ENCODE results near the gene GABRR1.

GABRR1 gene

GRCh38 chr6:89200706-89201215, 16.4 kb downstream of the GABRR1 start:
- Histone ChIP-seq H3K9me3 (ENCODE audit: control insufficient read depth, insufficient read depth, low read length) (no peaks in the 10 kb centered on the region), H3K9me2 (replicated peaks; ENCODE audit: control insufficient read depth, low read length) (no peaks in the 10 kb centered on the region), H3K4me3 (ENCODE audit: low read length) (no peak overlapping the region), H3F3A (ENCODE audit: control insufficient read depth, insufficient read depth) (no peaks in the 10 kb centered on the region), H3K4me1 (ENCODE audit: control insufficient read depth, low read length) (no peaks in the 10 kb centered on the region), H3K27ac (ENCODE audit: low read depth, low read length) (no peak overlapping the region), H3K4me2 (ENCODE audit: low read length) (no peak overlapping the region), H3K79me2 (ENCODE audit: control insufficient read depth, low read length) (no peaks in the 10 kb centered on the region), H3K36me3 (ENCODE audit: control insufficient read depth, low read length) (no peaks in the 10 kb centered on the region), H4K20me1 (ENCODE audit: control insufficient read depth, insufficient read depth, low read depth, low read length) (no peaks in the 10 kb centered on the region), H3K27me3 (ENCODE audit: control insufficient read depth, low read length) (peaks cover 4% of the 10 kb centered on the region; the same call in 1 of the 2 replicates)
- no peak for TF ChIP-seq CTCF (IDR thresholded peaks at IDR 0.05; ENCODE audit: low read depth, low read length, poor library complexity, severe bottlenecking)
- TF ChIP-seq EZH2phosphoT487 (IDR thresholded peaks at IDR 0.05; ENCODE audit: borderline replicate concordance, low read length) = no peak

GRCh38 chr6:89199579-89199978, 17.6 kb downstream of the GABRR1 start:
- Histone ChIP-seq H3K27ac (ENCODE audit: low read depth, low read length) (no peak overlapping the region), H3K4me3 (ENCODE audit: low read length) (no peak overlapping the region), H3K36me3 (ENCODE audit: control insufficient read depth, low read length) (no peaks in the 10 kb centered on the region), H3K4me1 (ENCODE audit: control insufficient read depth, low read length) (no peaks in the 10 kb centered on the region), H3K79me2 (ENCODE audit: control insufficient read depth, low read length) (no peaks in the 10 kb centered on the region), H3F3A (ENCODE audit: control insufficient read depth, insufficient read depth) (no peaks in the 10 kb centered on the region), H3K27me3 (ENCODE audit: control insufficient read depth, low read length) (peaks cover 4% of the 10 kb centered on the region; the same call in 1 of the 2 replicates), H3K9me2 (replicated peaks; ENCODE audit: control insufficient read depth, low read length) (no peaks in the 10 kb centered on the region), H3K9me3 (ENCODE audit: control insufficient read depth, insufficient read depth, low read length) (no peaks in the 10 kb centered on the region), H4K20me1 (ENCODE audit: control insufficient read depth, insufficient read depth, low read depth, low read length) (no peaks in the 10 kb centered on the region), H3K4me2 (ENCODE audit: low read length) (no peak overlapping the region)
- no peak for TF ChIP-seq EZH2phosphoT487 (IDR thresholded peaks at IDR 0.05; ENCODE audit: borderline replicate concordance, low read length)
- no peak for TF ChIP-seq CTCF (IDR thresholded peaks at IDR 0.05; ENCODE audit: low read depth, low read length, poor library complexity, severe bottlenecking)

- H3K27ac ChIP-seq (ENCODE audit: low read depth, low read length) = no peak overlapping the region
Observed at GRCh38 chr6:89198235-89198634, 18.9 kb downstream of the GABRR1 start.

More at GRCh38 chr6:89198235-89198634, 18.9 kb downstream of the GABRR1 start:
- TF ChIP-seq CTCF (IDR thresholded peaks at IDR 0.05; ENCODE audit: low read depth, low read length, poor library complexity, severe bottlenecking) (no peak), EZH2phosphoT487 (IDR thresholded peaks at IDR 0.05; ENCODE audit: borderline replicate concordance, low read length) (no peak)
- Histone ChIP-seq H3K36me3 (ENCODE audit: control insufficient read depth, low read length) (no peaks in the 10 kb centered on the region), H3F3A (ENCODE audit: control insufficient read depth, insufficient read depth) (no peaks in the 10 kb centered on the region), H3K4me2 (ENCODE audit: low read length) (no peak overlapping the region), H4K20me1 (ENCODE audit: control insufficient read depth, insufficient read depth, low read depth, low read length) (no peaks in the 10 kb centered on the region), H3K27me3 (ENCODE audit: control insufficient read depth, low read length) (peaks cover 4% of the 10 kb centered on the region; the same call in 1 of the 2 replicates), H3K9me3 (ENCODE audit: control insufficient read depth, insufficient read depth, low read length) (no peaks in the 10 kb centered on the region), H3K9me2 (replicated peaks; ENCODE audit: control insufficient read depth, low read length) (no peaks in the 10 kb centered on the region), H3K4me1 (ENCODE audit: control insufficient read depth, low read length) (no peaks in the 10 kb centered on the region), H3K4me3 (ENCODE audit: low read length) (no peak overlapping the region), H3K79me2 (ENCODE audit: control insufficient read depth, low read length) (no peaks in the 10 kb centered on the region)
